22Rv1 (cell line): Measurements from ENCODE around the gene LHCGR.

ENCODE experiments used
- H3K27ac ChIP-seq: fragments of 450-650 bp; 2 replicates; pipeline ENCODE4 v1.5.1; 2017
- ZFX ChIP-seq: fragments of 450-650 bp; IDR thresholded peaks from 2 replicates; pipeline ENCODE4 v1.6.1; 2017; ENCODE audit warnings: antibody characterized with exemption, borderline replicate concordance
- TF ChIP-seq, protein P1 (sequence below): fragments of 450-650 bp; IDR thresholded peaks from 2 replicates; pipeline ENCODE4 v1.5.1; 2017; ENCODE audit warnings: mild to moderate bottlenecking

LHCGR gene

DNA sequence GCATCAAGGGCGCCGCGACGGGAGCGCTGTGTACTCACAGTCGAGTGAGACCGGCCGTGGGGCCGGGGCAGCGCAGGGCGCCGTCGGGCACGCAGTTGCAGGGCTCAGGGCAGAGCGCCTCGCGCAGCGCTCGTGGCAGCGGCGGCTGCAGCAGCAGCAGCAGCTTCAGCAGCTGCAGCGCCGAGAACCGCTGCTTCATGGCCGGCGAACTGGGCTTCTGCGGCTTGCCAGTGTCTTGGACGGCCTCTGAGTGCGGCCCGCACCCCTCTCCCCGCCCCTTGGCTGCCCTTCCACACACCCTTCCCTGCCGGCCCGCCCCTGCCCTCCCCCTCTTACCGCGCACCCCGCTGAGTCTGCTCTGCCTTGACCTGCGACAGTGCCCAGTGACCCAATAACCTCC is at the start of gene LHCGR:
TSS of gene LHCGR (minus strand) at position 252 of the 400 bp plus-strand sequence. CDS start at position 199, 53 bp downstream.
- H3K27ac ChIP-seq, result no peak within 1 kb of the TSS
- no peak for TF ChIP-seq ZFX
- TF ChIP-seq, protein P1, sequence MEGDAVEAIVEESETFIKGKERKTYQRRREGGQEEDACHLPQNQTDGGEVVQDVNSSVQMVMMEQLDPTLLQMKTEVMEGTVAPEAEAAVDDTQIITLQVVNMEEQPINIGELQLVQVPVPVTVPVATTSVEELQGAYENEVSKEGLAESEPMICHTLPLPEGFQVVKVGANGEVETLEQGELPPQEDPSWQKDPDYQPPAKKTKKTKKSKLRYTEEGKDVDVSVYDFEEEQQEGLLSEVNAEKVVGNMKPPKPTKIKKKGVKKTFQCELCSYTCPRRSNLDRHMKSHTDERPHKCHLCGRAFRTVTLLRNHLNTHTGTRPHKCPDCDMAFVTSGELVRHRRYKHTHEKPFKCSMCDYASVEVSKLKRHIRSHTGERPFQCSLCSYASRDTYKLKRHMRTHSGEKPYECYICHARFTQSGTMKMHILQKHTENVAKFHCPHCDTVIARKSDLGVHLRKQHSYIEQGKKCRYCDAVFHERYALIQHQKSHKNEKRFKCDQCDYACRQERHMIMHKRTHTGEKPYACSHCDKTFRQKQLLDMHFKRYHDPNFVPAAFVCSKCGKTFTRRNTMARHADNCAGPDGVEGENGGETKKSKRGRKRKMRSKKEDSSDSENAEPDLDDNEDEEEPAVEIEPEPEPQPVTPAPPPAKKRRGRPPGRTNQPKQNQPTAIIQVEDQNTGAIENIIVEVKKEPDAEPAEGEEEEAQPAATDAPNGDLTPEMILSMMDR, result no peak

DNA sequence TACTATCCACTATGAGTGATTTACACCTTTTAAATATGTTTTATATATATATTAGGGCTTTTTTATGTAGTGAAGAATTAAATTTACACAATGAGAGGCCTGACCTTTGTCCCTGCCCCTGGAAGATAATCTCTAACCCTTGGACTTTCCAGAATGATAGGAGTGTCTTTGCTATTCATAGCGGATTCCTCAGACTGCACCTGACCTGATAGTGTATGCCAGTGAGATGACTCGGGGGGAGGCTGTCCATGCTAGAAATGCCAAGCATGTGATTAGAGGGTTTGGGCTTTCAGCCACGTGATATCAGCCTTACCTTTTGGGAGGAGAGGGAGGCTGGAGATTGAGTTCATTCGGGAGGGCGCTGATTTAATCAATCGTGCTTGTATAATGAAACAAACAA is 44.1 kb upstream of the LHCGR start:
- H3K27ac ChIP-seq, result no peak overlapping the region
- TF ChIP-seq ZFX, result no peak
- TF ChIP-seq, protein P1, result no peak

DNA sequence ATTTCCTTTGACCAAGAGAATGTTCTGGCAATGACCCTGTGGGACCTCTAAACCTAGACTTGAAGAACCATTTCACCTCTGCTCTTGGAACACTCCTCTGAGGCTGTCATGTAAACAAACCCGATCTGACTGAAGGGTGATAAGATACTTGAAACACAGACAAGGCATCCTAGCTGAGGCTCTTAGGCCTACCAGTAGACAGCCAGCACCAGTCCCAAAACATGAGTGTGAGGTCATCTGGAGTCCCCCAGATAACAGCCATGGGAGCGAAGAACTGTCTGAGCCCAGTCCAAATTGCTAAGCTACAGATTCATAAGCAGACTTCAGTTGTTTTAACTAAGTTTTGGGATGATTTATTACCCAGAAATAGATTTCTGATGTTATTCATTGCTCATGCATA is 39.5 kb upstream of the LHCGR start:
- H3K27ac ChIP-seq, result no peak overlapping the region
- TF ChIP-seq ZFX, result no peak
- TF ChIP-seq, protein P1, result no peak

DNA sequence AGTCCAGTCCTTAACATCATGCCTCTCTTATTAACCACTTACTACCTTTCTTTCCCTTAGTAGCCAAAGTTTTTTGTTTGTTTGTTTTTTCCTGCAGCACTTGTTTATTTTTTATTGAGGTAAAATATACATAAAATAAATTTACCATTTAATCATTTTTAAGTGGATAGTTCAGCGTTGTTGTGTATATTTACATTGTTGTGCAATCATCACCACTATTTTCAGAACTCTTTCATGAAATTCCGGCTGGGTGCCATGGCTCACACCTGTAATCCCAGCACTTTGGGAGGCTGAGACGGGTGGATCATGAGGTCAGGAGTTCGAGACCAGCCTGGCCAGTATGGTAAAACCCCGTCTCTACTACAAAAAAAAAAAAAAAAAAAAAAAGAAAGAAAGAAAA is 38.1 kb upstream of the LHCGR start:
- no peak for TF ChIP-seq ZFX
- TF ChIP-seq, protein P1, result no peak
- H3K27ac ChIP-seq, result no peak overlapping the region

DNA sequence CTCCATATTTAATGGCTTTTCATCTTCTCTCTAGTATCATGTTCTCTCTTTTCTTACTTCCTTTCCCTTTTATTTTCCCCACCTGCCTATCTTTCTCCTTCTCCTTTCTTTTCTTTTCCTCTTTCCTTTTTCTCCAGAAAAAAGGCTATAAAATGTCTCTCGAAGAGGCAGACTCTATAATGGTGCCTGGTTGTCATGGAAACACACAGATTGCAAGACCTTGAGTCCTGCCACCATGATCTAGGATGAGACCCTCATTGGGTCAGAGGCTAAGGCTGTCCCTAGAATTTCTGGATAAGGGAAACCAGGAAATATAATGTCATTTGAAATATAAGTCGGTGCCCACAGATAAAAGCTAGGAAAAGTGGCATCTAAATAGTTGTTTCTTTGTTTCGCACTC is 36.5 kb upstream of the LHCGR start:
- no peak for TF ChIP-seq ZFX
- TF ChIP-seq, protein P1, result no peak
- no peak overlapping the region for H3K27ac ChIP-seq

DNA sequence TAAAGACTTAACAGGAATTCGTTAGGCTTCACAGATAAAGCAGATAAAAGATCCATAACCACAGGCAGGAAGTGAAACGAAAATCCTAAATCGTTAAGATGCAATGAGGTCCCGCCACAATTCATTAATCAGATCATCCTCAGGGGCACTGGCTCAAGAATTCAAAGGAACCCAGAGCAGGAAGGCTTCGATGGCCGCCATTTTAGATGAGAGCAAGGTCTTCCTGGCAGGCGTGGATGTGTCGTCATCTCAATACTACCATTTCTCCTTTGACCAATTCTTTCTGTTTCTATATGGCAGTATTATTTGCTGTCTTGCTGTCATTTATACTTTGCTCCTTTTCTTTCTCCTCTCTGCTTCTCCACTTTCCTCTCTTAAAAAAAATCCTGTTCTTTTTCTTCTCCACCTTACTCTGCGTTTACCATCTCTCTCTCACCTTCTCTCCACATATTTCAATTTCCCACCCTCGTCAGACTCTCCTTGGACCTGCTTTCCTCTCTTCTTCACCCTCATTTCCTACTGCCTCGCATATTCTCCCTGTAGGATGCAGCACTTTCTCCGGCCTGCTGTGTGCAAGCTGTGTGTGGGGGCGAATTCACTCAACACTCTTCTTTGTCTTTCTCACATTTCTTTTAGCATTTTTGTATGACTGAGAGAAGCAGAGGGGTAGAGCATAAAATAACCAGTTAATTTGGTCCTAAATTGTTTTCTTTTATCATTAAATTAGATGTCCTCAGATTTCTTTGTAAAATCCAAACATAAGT is 35.1 kb upstream of the LHCGR start:
- no peak overlapping the region for H3K27ac ChIP-seq
- no peak for TF ChIP-seq ZFX
- TF ChIP-seq, protein P1, result no peak

DNA sequence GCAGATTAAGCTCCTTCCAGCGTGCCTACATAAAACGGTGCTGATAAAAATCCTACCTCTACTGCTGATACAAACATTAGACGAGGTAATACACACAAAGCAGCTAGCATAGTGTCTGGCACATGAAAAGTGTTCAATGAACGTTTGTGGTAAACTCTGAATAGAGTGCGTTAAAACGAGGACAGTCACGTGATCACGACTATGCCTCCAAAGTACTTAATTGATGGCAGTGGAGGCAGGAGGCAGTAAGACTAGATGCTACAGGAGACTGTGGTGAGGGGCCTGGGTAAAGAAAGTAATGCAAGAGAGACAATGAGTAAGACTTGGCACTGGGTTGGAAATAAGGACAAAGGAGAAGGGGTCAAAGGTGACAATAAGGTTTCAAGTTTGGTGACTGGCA is 32.1 kb upstream of the LHCGR start:
- no peak overlapping the region for H3K27ac ChIP-seq
- TF ChIP-seq, protein P1, result no peak
- no peak for TF ChIP-seq ZFX
